ENCODE data around the gene SPATA2. TPM values are rescaled to one million over a fixed set of nuclear protein-coding genes. Genes with fewer than 3 reads are reported as not detected.

Gene SPATA2
- total RNA-seq, 1 donor from 2014 or later: 8.0 TPM

GRCh38 chr20:49871391-49871948 lies 43.9 kb downstream of the SPATA2 start:
- H3K9me3 Mint-ChIP-seq: no peaks in the 10 kb centered on the region

GRCh38 chr20:49870261-49870660 lies 45.1 kb downstream of the SPATA2 start:
- Mint-ChIP-seq H3K27me3 (ENCODE audit: low read depth) (no peaks in the 10 kb centered on the region), H3K36me3 (peaks cover 12% of the 10 kb centered on the region), H3K9me3 (no peaks in the 10 kb centered on the region), H3K27ac (no peak overlapping the region), H3K4me3 (no peak overlapping the region), H3K4me1 (peaks cover 15% of the 10 kb centered on the region)
- no peak for DNase-seq (ENCODE audit: low spot score in 2 of 2, unreplicated experiment in 2 of 2)
- no peak for TF ChIP-seq CTCF (IDR thresholded peaks at IDR 0.05; ENCODE audit: unreplicated experiment)

More at GRCh38 chr20:49871391-49871948, 43.9 kb downstream of the SPATA2 start:
- DNase-seq (ENCODE audit: low spot score in 2 of 2, unreplicated experiment in 2 of 2): no peak
- H3K4me3 Mint-ChIP-seq: no peak overlapping the region
- peaks cover 9% of the 10 kb centered on the region for H3K36me3 Mint-ChIP-seq
- peaks cover 12% of the 10 kb centered on the region for H3K4me1 Mint-ChIP-seq
- no peak for TF ChIP-seq CTCF (IDR thresholded peaks at IDR 0.05; ENCODE audit: unreplicated experiment)
- no peak overlapping the region for H3K27ac Mint-ChIP-seq
- H3K27me3 Mint-ChIP-seq (ENCODE audit: low read depth): no peaks in the 10 kb centered on the region

- no peak for DNase-seq (ENCODE audit: low spot score in 2 of 2, unreplicated experiment in 2 of 2)
- H3K9me3 Mint-ChIP-seq: no peaks in the 10 kb centered on the region
- peaks cover 15% of the 10 kb centered on the region for H3K4me1 Mint-ChIP-seq
- no peaks in the 10 kb centered on the region for H3K27me3 Mint-ChIP-seq (ENCODE audit: low read depth)
- no peak overlapping the region for H3K27ac Mint-ChIP-seq
- peaks cover 15% of the 10 kb centered on the region for H3K36me3 Mint-ChIP-seq
- H3K4me3 Mint-ChIP-seq: no peak overlapping the region
- no peak for TF ChIP-seq CTCF (IDR thresholded peaks at IDR 0.05; ENCODE audit: unreplicated experiment)
Observed at GRCh38 chr20:49868964-49869363, 46.4 kb downstream of the SPATA2 start.

GRCh38 chr20:49868538-49868937 lies 46.8 kb downstream of the SPATA2 start:
- TF ChIP-seq CTCF (IDR thresholded peaks at IDR 0.05; ENCODE audit: unreplicated experiment): no peak
- H3K4me1 Mint-ChIP-seq: peaks cover 15% of the 10 kb centered on the region
- no peak for DNase-seq (ENCODE audit: low spot score in 2 of 2, unreplicated experiment in 2 of 2)

GRCh38 chr20:49867453-49868215 lies 47.7 kb downstream of the SPATA2 start:
- DNase-seq (ENCODE audit: low spot score in 2 of 2, unreplicated experiment in 2 of 2): no peak
- peaks cover 15% of the 10 kb centered on the region for H3K4me1 Mint-ChIP-seq
- no peaks in the 10 kb centered on the region for H3K9me3 Mint-ChIP-seq
- H3K4me3 Mint-ChIP-seq: no peak overlapping the region
- H3K27ac Mint-ChIP-seq: no peak overlapping the region
- no peak for TF ChIP-seq CTCF (IDR thresholded peaks at IDR 0.05; ENCODE audit: unreplicated experiment)
- no peaks in the 10 kb centered on the region for H3K27me3 Mint-ChIP-seq (ENCODE audit: low read depth)
- peaks cover 15% of the 10 kb centered on the region for H3K36me3 Mint-ChIP-seq

More at GRCh38 chr20:49868538-49868937, 46.8 kb downstream of the SPATA2 start:
- Mint-ChIP-seq H3K27ac (no peak overlapping the region), H3K9me3 (no peaks in the 10 kb centered on the region), H3K4me3 (no peak overlapping the region), H3K36me3 (peaks cover 15% of the 10 kb centered on the region), H3K27me3 (ENCODE audit: low read depth) (no peaks in the 10 kb centered on the region)
